HepG2 (cell line): ENCODE data around the gene GGT7. TPM values are rescaled to one million over a fixed set of nuclear protein-coding genes. Genes with fewer than 3 reads are reported as not detected.

Source experiments
- DNMT1 ChIP-seq: sonication (generic); formaldehyde crosslinking; IDR thresholded peaks from 2 replicates; pipeline ENCODE4 v1.5.1; 2020; ENCODE audit warnings: mild to moderate bottlenecking, missing genetic modification reagents
- NFYC ChIP-seq: IDR thresholded peaks from 2 replicates; pipeline ENCODE4 v1.6.1; 2016; ENCODE audit warnings: missing genetic modification reagents, missing compliant biosample characterization
- NR2F1 ChIP-seq, 2 experiments: fragments of 450-650 bp in 1 of 2; formaldehyde crosslinking in 1 of 2; IDR thresholded peaks; 2 replicates each; pipeline versions ENCODE4 v1.5.0 to v1.6.1; 2016 to 2020; ENCODE audit warnings: mild to moderate bottlenecking in 1 of 2, missing compliant biosample characterization in 1 of 2, missing genetic modification reagents in 1 of 2, moderate library complexity in 1 of 2
- PBX3 ChIP-seq: sonication (generic); formaldehyde crosslinking; IDR thresholded peaks from 2 replicates; pipeline ENCODE4 v1.8.1; 2023; ENCODE audit warnings: missing genetic modification reagents, inconsistent platforms, borderline replicate concordance
- PPARG ChIP-seq: conservative IDR thresholded peaks from 2 replicates; pipeline ENCODE4 v1.6.1; 2016; ENCODE audit warnings: missing biosample characterization, missing genetic modification reagents
- RBAK ChIP-seq: sonication (generic); formaldehyde crosslinking; IDR thresholded peaks from 2 replicates; pipeline ENCODE4 v1.5.1; 2020; ENCODE audit warnings: mild to moderate bottlenecking, missing genetic modification reagents
- RFX1 ChIP-seq: fragments of 450-650 bp; IDR thresholded peaks from 2 replicates; pipeline ENCODE4 v1.6.1; 2017
- RFX5 ChIP-seq: IDR thresholded peaks from 2 replicates; pipeline ENCODE4 v1.6.1; 2011; ENCODE audit warnings: low read depth, low read length, improper control_type of control experiment
- SP140L ChIP-seq: sonication (generic); formaldehyde crosslinking; IDR thresholded peaks from 2 replicates; pipeline ENCODE4 v1.4.0; 2020; ENCODE audit warnings: missing genetic modification reagents, borderline replicate concordance
- THYN1 ChIP-seq: sonication (generic); formaldehyde crosslinking; IDR thresholded peaks from 2 replicates; pipeline ENCODE4 v1.8.1; 2023; ENCODE audit warnings: low read depth, mild to moderate bottlenecking, moderate library complexity, missing genetic modification reagents, borderline replicate concordance
- USF2 ChIP-seq, 2 experiments: sonication (generic) in 1 of 2; formaldehyde crosslinking in 1 of 2; IDR thresholded peaks; 2 replicates each; pipeline versions ENCODE4 v1.5.1 to v1.6.1; 2011 to 2020; ENCODE audit warnings: borderline replicate concordance in 1 of 2, low read depth in 1 of 2, low read length in 1 of 2, mild to moderate bottlenecking in 1 of 2, missing genetic modification reagents in 1 of 2, moderate library complexity in 1 of 2
- ZNF10 ChIP-seq: sonication (generic); formaldehyde crosslinking; IDR thresholded peaks from 2 replicates; pipeline ENCODE4 v1.4.0; 2020; ENCODE audit warnings: mild to moderate bottlenecking, low read depth, missing genetic modification reagents, borderline replicate concordance
- ZNF513 ChIP-seq: sonication (generic); formaldehyde crosslinking; conservative IDR thresholded peaks from 2 replicates; pipeline ENCODE4 v1.5.0; 2020; ENCODE audit warnings: missing genetic modification reagents
- ZNF589 ChIP-seq: sonication (generic); formaldehyde crosslinking; conservative IDR thresholded peaks from 2 replicates; pipeline ENCODE4 v1.8.0; 2022; ENCODE audit warnings: mild to moderate bottlenecking, moderate library complexity, missing genetic modification reagents
- ZNF784 ChIP-seq: sonication (generic); formaldehyde crosslinking; IDR thresholded peaks from 2 replicates; pipeline ENCODE4 v1.5.1; 2020; ENCODE audit warnings: missing genetic modification reagents, mild to moderate bottlenecking, borderline replicate concordance
- ZNF878 ChIP-seq: sonication (generic); formaldehyde crosslinking; IDR thresholded peaks from 2 replicates; pipeline ENCODE4 v1.8.1; 2023; ENCODE audit warnings: mild to moderate bottlenecking, missing genetic modification reagents, moderate library complexity
- ZNF883 ChIP-seq: sonication (generic); formaldehyde crosslinking; IDR thresholded peaks from 2 replicates; pipeline ENCODE4 v1.5.1; 2020; ENCODE audit warnings: mild to moderate bottlenecking, missing genetic modification reagents; ENCODE audit errors: not compliant biosample characterization
- ZSCAN31 ChIP-seq: sonication (generic); formaldehyde crosslinking; IDR thresholded peaks from 2 replicates; pipeline ENCODE4 v1.5.0; 2020; ENCODE audit warnings: low read depth, mild to moderate bottlenecking, missing genetic modification reagents
- polyA plus RNA-seq, 8 experiments: library from polyadenylated mRNA; depleted of rRNA in 3 of 8; stranded (reverse) in 7 of 8; unstranded in 1 of 8; fragments of >200 nt; fragmentation: Illumina TruSeq in 4 of 8; extraction: Trizol in 4 of 8; gene quantifications; 2 replicates each; pipeline versions ENCODE4 v1.2.1 to v1.2.3, GENCODE V29; 2011 to 2016; ENCODE audit warnings: low read depth in 4 of 8, missing spikeins in 1 of 8, mixed read lengths in 1 of 8; ENCODE audit not compliant: insufficient read depth in 1 of 8
- total RNA-seq, 5 experiments: library from RNA; depleted of rRNA; stranded (reverse); fragments of >200 nt; fragmentation: Illumina TruSeq; extraction: Trizol; gene quantifications; 2 replicates each; pipeline ENCODE4 v1.2.3, GENCODE V29; 2016; ENCODE audit warnings: low read depth in 1 of 5

Gene GGT7
- total and polyA plus RNA-seq, 2 of the 13 experiments (the other 11 are each of a cell fraction or from before 2014, with no cell fraction given): 6.6 to 23.0 TPM

GRCh38 chr20:34875642-34876405 lies 3.2 kb upstream of the GGT7 start (continued):
- TF ChIP-seq NFYC (CRISPR knock-in tag): peak; percentile 74
- TF ChIP-seq RFX1: no peak
- TF ChIP-seq ZNF878 (CRISPR knock-in tag): no peak
- TF ChIP-seq PBX3: no peak
- no peak for TF ChIP-seq ZNF883 (CRISPR knock-in tag)
- TF ChIP-seq RBAK (CRISPR knock-in tag): peak; percentile 40; the same call in 1 of the 2 replicates
- TF ChIP-seq ZNF513: no peak
- TF ChIP-seq DNMT1: peak; percentile 66; the same call in 1 of the 2 replicates
- TF ChIP-seq ZNF784: no peak
- TF ChIP-seq ZNF10: no peak
- peak; percentile 17 for TF ChIP-seq ZSCAN31 (CRISPR knock-in tag)
- TF ChIP-seq RFX5: 0 out of 2 replicates have a peak, but pooled peaks have one; percentile 22
- no peak for TF ChIP-seq THYN1 (CRISPR knock-in tag)
- peak in 1 of 2 experiments; percentile 50; a peak in 2 of 4 replicates for TF ChIP-seq NR2F1 (CRISPR knock-in tag; IDR thresholded peaks at IDR 0.05)
- TF ChIP-seq USF2 (IDR thresholded peaks at IDR 0.05; ENCODE audit: low read depth, low read length): 0 out of 2 replicates have a peak, but pooled peaks have one; percentile 18
- TF ChIP-seq USF2 (CRISPR knock-in tag; IDR thresholded peaks at IDR 0.05; ENCODE audit: borderline replicate concordance): no peak
- TF ChIP-seq SP140L (CRISPR knock-in tag): peak; percentile 81; the same call in 1 of the 2 replicates
- no peak for TF ChIP-seq ZNF589
- TF ChIP-seq PPARG (CRISPR knock-in tag): peak; percentile 43; the same call in 1 of the 2 replicates
